Peyer's patch (tissue), 4 donors: ENCODE data around the gene CNOT10. TPM values are rescaled to one million over a fixed set of nuclear protein-coding genes. Genes with fewer than 3 reads are reported as not detected.

Experiments used
- DNase-seq, 3 donors: peaks; one replicate each; pipeline ENCODE4 v3.0.0-alpha.2; 2017 to 2019
- H3K27ac ChIP-seq, 4 donors: fragments of 200-600 bp; sonication (generic); one replicate each; pipeline ENCODE4 v1.5.1; 2016 to 2019
- H3K27me3 ChIP-seq, 2 donors: fragments of 200-600 bp; sonication (generic); one replicate each; pipeline ENCODE4 v1.5.1; 2019
- H3K36me3 ChIP-seq, 3 donors: fragments of 200-600 bp; sonication (generic); one replicate each; pipeline ENCODE4 v1.5.1; 2016 to 2019
- H3K4me1 ChIP-seq, 4 donors: fragments of 200-600 bp; sonication (generic); one replicate each; pipeline ENCODE4 v1.5.1; 2016 to 2019
- H3K4me3 ChIP-seq, 4 donors: fragments of 200-600 bp; sonication (generic); 1 replicate in 3 of 4; 2 replicates in 1 of 4; pipeline ENCODE4 v1.5.1; 2016 to 2019; ENCODE audit warnings: mild to moderate bottlenecking in 1 of 4
- H3K9me3 ChIP-seq, 4 donors: fragments of 200-600 bp; sonication (generic); one replicate each; pipeline ENCODE4 v1.5.1; 2016 to 2019; ENCODE audit warnings: mild to moderate bottlenecking in 1 of 4
- CTCF ChIP-seq, 6 experiments: fragments of 450-650 bp in 4 of 6; fragments of 200-600 bp in 2 of 6; sonication (generic) in 1 of 6; IDR thresholded peaks; one replicate each; pipeline ENCODE4 v1.5.1; 2017 to 2019; ENCODE audit warnings: antibody characterized with exemption in 6 of 6, mild to moderate bottlenecking in 3 of 6, moderate library complexity in 1 of 6
- POLR2A ChIP-seq, 2 donors: fragments of 450-650 bp; IDR thresholded peaks; one replicate each; pipeline ENCODE4 v1.5.1; 2017; ENCODE audit warnings: antibody characterized with exemption in 2 of 2, mild to moderate bottlenecking in 2 of 2, moderate library complexity in 2 of 2
- total RNA-seq, 4 donors: library from RNA; depleted of rRNA; stranded (reverse); fragments of >200 nt; gene quantifications; one replicate each; pipeline ENCODE4 v1.1.0, GENCODE V29; 2016

CNOT10 gene
- total RNA-seq, 4 donors from 2014 or later, result 22.8 to 46.3 (median 31.5) TPM

- Histone ChIP-seq H3K4me3 (no peak overlapping the region), H3K27me3 (no peaks in the 10 kb centered on the region), H3K9me3 (no peaks in the 10 kb centered on the region), H3K27ac (no peak overlapping the region), H3K4me1 (no peaks in the 10 kb centered on the region), H3K36me3 (peaks cover 0 to 5% (median 0%) of the 10 kb centered on the region in 3 donors)
- TF ChIP-seq POLR2A (IDR thresholded peaks at IDR 0.05) (no peak), CTCF (IDR thresholded peaks at IDR 0.05) (no peak)
- no peak for DNase-seq
Observed at GRCh38 chr3:32706348-32707025, 21.5 kb downstream of the CNOT10 start.

GRCh38 chr3:32707026-32707370 is 22.0 kb downstream of the CNOT10 start:
- DNase-seq, result no peak
- no peak for TF ChIP-seq CTCF (IDR thresholded peaks at IDR 0.05)
- no peak for TF ChIP-seq POLR2A (IDR thresholded peaks at IDR 0.05)
- Histone ChIP-seq H3K4me1 (no peaks in the 10 kb centered on the region), H3K9me3 (no peaks in the 10 kb centered on the region), H3K27ac (no peak overlapping the region), H3K4me3 (no peak overlapping the region), H3K27me3 (no peaks in the 10 kb centered on the region), H3K36me3 (peaks cover 0 to 5% (median 0%) of the 10 kb centered on the region in 3 donors)

GRCh38 chr3:32708672-32709283 is 23.8 kb downstream of the CNOT10 start:
- Histone ChIP-seq H3K27me3 (no peaks in the 10 kb centered on the region), H3K4me1 (no peaks in the 10 kb centered on the region), H3K4me3 (no peak overlapping the region), H3K36me3 (peaks cover 0 to 10% (median 0%) of the 10 kb centered on the region in 3 donors), H3K27ac (no peak overlapping the region), H3K9me3 (no peaks in the 10 kb centered on the region)
- TF ChIP-seq POLR2A (IDR thresholded peaks at IDR 0.05) (no peak), CTCF (IDR thresholded peaks at IDR 0.05) (no peak)
- DNase-seq, result no peak

- H3K27me3 ChIP-seq, result no peaks in the 10 kb centered on the region
- H3K9me3 ChIP-seq, result no peaks in the 10 kb centered on the region
- H3K4me1 ChIP-seq, result no peaks in the 10 kb centered on the region
- peaks cover 0 to 10% (median 0%) of the 10 kb centered on the region in 3 donors for H3K36me3 ChIP-seq
- DNase-seq, result no peak
- H3K4me3 ChIP-seq, result no peak overlapping the region
- TF ChIP-seq CTCF (IDR thresholded peaks at IDR 0.05), result no peak
- no peak for TF ChIP-seq POLR2A (IDR thresholded peaks at IDR 0.05)
- no peak overlapping the region for H3K27ac ChIP-seq
Observed at GRCh38 chr3:32709346-32709745, 24.4 kb downstream of the CNOT10 start.

GRCh38 chr3:32712506-32713055 is 27.6 kb downstream of the CNOT10 start:
- TF ChIP-seq POLR2A (IDR thresholded peaks at IDR 0.05) (no peak), CTCF (IDR thresholded peaks at IDR 0.05) (no peak)
- H3K36me3 ChIP-seq, result peaks cover 0 to 33% (median 0%) of the 10 kb centered on the region in 3 donors
- H3K4me1 ChIP-seq, result no peaks in the 10 kb centered on the region
- DNase-seq, result no peak
- H3K27ac ChIP-seq, result no peak overlapping the region
- no peak overlapping the region for H3K4me3 ChIP-seq
- no peaks in the 10 kb centered on the region for H3K9me3 ChIP-seq
- no peaks in the 10 kb centered on the region for H3K27me3 ChIP-seq
